Ovary (tissue), 9 donors: Measurements from ENCODE around the gene MAPK13. TPM values are rescaled to one million over a fixed set of nuclear protein-coding genes. Genes with fewer than 3 reads are reported as not detected.

Source experiments
- DNase-seq, 5 donors: peaks; one replicate each; pipeline ENCODE4 v3.0.0-alpha.2; 2019 to 2020
- H3K27ac ChIP-seq, 2 donors: fragments of 200-600 bp; one replicate each; pipeline versions ENCODE4 v1.5.1 to v1.8.0; 2019 to 2022
- H3K27me3 ChIP-seq: fragments of 200-600 bp; one replicate; pipeline ENCODE4 v1.8.0; 2022
- H3K36me3 ChIP-seq: fragments of 200-600 bp; sonication (generic); one replicate; pipeline ENCODE4 v1.5.1; 2019
- H3K4me1 ChIP-seq: one replicate; pipeline ENCODE4 v1.8.1; 2013; ENCODE audit warnings: mild to moderate bottlenecking, moderate library complexity; ENCODE audit not compliant: insufficient read depth
- H3K4me3 ChIP-seq: fragments of 200-600 bp; sonication (generic); one replicate; pipeline ENCODE4 v1.5.1; 2017
- H3K9me3 ChIP-seq, 2 donors: fragments of 200-600 bp in 1 of 2; sonication (generic) in 1 of 2; one replicate each; pipeline versions ENCODE4 v1.5.1 to v1.8.1; 2013 to 2019; ENCODE audit warnings: mild to moderate bottlenecking in 1 of 2, moderate library complexity in 1 of 2
- EP300 ChIP-seq: sonication (generic); formaldehyde crosslinking; IDR thresholded peaks from one replicate; pipeline ENCODE4 v1.6.1; 2017; ENCODE audit warnings: antibody characterized with exemption
- POLR2A ChIP-seq: fragments of 450-650 bp; IDR thresholded peaks from one replicate; pipeline ENCODE4 v1.6.1; 2017; ENCODE audit warnings: antibody characterized with exemption, mild to moderate bottlenecking, moderate library complexity
- WGBS, 3 donors: extraction: QIAGEN DNeasy Blood & Tissue Kit in 1 of 3; methylation state at CpG; one replicate each; pipeline versions ENCODE4 v1.1.5 to v1.1.7; 2013 to 2017; 5-methylcytosine and 5-hydroxymethylcytosine counted together
- intact Hi-C, 4 donors: fragments of 100-400 bp; cut with DNase I; formaldehyde crosslinking; loops; one replicate each; pipeline versions ENCODE4 v1.11.0 to v1.15.1; 2022 to 2023
- polyA plus RNA-seq, 2 donors: library from polyadenylated mRNA; stranded (reverse); fragments of 200-250 nt in 1 of 2; fragments of 350-450 nt in 1 of 2; fragmentation: Illumina TruSeq in 1 of 2; extraction: RNeasy Lipid Tissue Mini Kit (QIAGEN cat#74804) in 1 of 2; gene quantifications; one replicate each; pipeline ENCODE4 v1.2.3, GENCODE V29; 2013 to 2014
- total RNA-seq, 7 donors: library from RNA; depleted of rRNA in 2 of 7; stranded (reverse); fragments of >200 nt in 2 of 7; fragmentation: NEBNext Ultra II Directional in 3 of 7; extraction: Animal tissue kit (Norgen Biotek cat#: 25700) in 3 of 7; gene quantifications; one replicate each; pipeline versions ENCODE4 v1.1.0 to v1.2.4, GENCODE V29; 2016 to 2023
- TF ChIP-seq, protein P1 (sequence below), 3 donors: fragments of 450-650 bp in 2 of 3; fragments of 200-600 bp in 1 of 3; IDR thresholded peaks; one replicate each; pipeline versions ENCODE4 v1.5.1 to v1.8.0; 2016 to 2022; ENCODE audit warnings: antibody characterized with exemption in 3 of 3, mild to moderate bottlenecking in 1 of 3
- donor health status: DM: no; HTN: no; CAD: no; lungs with moderate emphysema.
- donor health status: DM: no; HTN: no; CAD: no.
- donor health status: Bipolar disorder and iron deficiency.
- donor health status: DM: yes; HTN: yes; CAD: no.
- donor health status: DM: no; HTN: no; CAD: no.
- donor health status: DM: yes; HTN: yes; CAD: no.

Gene MAPK13
- total and polyA plus RNA-seq, 9 donors: 3.3 to 15.6 (median 6.2) TPM

DNA sequence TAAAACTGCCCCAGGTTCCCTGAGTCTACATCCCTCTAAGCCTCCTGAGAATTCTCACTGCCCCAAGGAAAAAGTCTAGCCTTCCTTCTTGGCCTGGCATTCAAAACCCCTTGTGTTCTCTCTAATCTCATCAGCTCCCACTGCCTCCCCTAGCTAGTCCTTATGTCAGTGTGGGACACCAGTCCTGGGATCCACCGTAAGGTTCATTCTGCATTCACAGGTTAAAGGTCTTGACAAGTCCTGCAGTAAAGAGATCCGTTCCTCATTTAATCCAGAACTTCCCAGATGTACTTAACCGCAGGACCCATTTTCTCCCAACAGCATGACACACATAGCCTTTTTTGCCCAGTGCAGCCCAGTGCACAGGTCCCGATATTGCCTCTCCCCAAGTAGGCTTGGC lies 11.6 kb downstream of the MAPK13 start:
- TF ChIP-seq EP300 (no peak), POLR2A (no peak)
- TF ChIP-seq, protein P1, sequence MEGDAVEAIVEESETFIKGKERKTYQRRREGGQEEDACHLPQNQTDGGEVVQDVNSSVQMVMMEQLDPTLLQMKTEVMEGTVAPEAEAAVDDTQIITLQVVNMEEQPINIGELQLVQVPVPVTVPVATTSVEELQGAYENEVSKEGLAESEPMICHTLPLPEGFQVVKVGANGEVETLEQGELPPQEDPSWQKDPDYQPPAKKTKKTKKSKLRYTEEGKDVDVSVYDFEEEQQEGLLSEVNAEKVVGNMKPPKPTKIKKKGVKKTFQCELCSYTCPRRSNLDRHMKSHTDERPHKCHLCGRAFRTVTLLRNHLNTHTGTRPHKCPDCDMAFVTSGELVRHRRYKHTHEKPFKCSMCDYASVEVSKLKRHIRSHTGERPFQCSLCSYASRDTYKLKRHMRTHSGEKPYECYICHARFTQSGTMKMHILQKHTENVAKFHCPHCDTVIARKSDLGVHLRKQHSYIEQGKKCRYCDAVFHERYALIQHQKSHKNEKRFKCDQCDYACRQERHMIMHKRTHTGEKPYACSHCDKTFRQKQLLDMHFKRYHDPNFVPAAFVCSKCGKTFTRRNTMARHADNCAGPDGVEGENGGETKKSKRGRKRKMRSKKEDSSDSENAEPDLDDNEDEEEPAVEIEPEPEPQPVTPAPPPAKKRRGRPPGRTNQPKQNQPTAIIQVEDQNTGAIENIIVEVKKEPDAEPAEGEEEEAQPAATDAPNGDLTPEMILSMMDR (IDR thresholded peaks at IDR 0.05): no peak
- WGBS, 3 donors: 96 to 98% (median 97%) methylated on average over 4 of the region's 4 CpGs
- DNase-seq: no peak
- no peak overlapping the region for H3K4me3 ChIP-seq
- H3K27me3 ChIP-seq: no peaks in the 10 kb centered on the region
- intact Hi-C loops: no loop called here
- no peaks in the 10 kb centered on the region for H3K36me3 ChIP-seq
- no peaks in the 10 kb centered on the region for H3K4me1 ChIP-seq
- H3K9me3 ChIP-seq: no peaks in the 10 kb centered on the region
- no peak overlapping the region for H3K27ac ChIP-seq

DNA sequence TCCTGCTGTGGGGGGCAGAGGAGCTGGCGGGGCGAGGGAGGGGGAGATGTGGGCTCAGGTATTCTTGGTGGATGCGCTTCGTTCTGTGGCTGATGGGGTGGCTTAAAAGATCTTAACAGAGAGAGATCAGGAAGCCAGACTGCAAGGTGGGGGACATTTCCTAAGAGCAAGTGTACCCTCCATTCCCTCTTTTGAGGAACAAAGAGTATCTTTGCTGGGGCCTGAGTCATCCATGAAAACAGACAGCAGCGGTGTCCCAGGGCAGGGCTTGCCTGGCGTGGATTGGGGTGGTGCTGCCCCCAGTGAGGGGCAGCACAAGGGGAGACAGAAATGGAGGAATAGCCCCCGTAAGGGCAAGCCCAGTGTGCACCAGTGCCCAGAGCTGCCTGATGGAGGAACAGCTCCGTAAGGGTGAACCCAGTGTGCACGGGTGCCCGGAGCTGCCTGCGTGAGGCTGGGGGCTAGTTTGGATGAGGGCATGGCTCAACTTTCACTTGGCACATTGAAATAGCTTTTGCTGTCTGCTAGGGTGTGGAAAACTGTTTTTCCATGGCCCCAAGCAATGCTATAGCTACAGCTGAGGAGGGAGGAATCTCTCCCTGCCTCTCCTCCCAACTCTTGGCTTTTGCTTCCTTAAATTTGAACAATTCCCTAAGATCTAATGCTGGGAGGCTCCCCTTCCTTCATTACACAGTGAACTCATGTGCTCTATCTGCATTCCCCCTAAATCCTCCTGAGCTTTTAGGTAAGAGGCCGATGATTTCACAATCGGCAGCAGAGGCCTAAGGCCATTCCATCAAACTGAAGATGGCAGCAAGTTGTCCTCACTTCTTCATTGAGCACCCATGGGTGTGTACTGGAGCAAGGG lies 12.9 kb downstream of the MAPK13 start:
- Histone ChIP-seq H3K9me3 (no peaks in the 10 kb centered on the region), H3K4me1 (no peaks in the 10 kb centered on the region), H3K4me3 (no peak overlapping the region), H3K27ac (no peak overlapping the region), H3K27me3 (no peaks in the 10 kb centered on the region), H3K36me3 (no peaks in the 10 kb centered on the region)
- TF ChIP-seq, protein P1 (IDR thresholded peaks at IDR 0.05): no peak
- no peak for TF ChIP-seq EP300
- TF ChIP-seq POLR2A: no peak
- intact Hi-C loops: no loop called here
- WGBS, 3 donors: 92 to 96% (median 94%) methylated on average over 13 of the region's 13 CpGs
- DNase-seq: no peak

DNA sequence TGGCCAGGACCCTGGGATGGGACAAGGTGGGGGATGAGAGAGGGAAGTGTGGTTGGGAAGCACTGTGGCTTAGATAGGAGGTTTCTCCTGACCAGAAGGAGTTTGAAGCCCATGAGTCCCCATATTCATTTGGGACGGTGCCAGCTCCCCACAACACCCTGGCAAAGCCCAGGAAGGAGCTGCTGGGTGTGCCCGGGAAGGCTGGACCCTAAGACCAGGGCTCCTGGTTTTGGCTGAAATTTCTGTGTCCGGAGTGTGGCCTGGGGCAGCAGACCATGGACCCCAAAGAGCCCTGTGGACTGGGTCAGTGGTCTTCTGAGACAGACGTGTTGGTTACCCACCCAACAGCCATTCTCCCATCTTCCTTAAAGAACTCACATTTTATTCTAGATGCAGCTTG lies 15.2 kb downstream of the MAPK13 start:
- 82 to 94% (median 82%) methylated on average over 4 of the region's 4 CpGs for WGBS, 3 donors
- H3K4me3 ChIP-seq: no peak overlapping the region
- intact Hi-C loops: no loop called here
- TF ChIP-seq EP300: no peak
- TF ChIP-seq, protein P1 (IDR thresholded peaks at IDR 0.05): no peak
- TF ChIP-seq POLR2A: no peak
- H3K4me1 ChIP-seq: no peaks in the 10 kb centered on the region
- H3K27ac ChIP-seq: no peak overlapping the region
- H3K36me3 ChIP-seq: no peaks in the 10 kb centered on the region
- H3K9me3 ChIP-seq: no peaks in the 10 kb centered on the region
- DNase-seq: no peak
- H3K27me3 ChIP-seq: no peaks in the 10 kb centered on the region

DNA sequence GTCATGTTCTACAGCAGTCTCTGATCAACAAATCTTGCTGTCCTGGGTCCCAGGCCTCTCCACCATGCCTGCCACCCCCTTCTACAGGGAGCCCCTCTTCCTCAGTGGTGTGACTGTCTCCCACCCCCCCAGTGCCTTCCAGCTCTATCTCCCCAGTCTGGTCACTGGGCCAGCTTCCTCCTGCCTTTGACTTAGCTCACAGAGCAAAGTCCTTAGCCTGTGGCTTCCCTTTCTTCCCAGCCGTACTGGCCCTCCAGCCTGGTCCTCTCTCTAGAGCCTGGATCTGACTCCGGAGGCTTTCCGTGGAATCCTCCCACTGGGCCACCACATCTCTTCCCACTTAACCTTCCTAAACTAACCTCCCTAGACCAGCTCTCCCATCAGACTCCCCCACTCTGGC lies 17.0 kb downstream of the MAPK13 start:
- Histone ChIP-seq H3K36me3 (no peaks in the 10 kb centered on the region), H3K27ac (no peak overlapping the region), H3K9me3 (no peaks in the 10 kb centered on the region), H3K27me3 (no peaks in the 10 kb centered on the region), H3K4me1 (no peaks in the 10 kb centered on the region), H3K4me3 (no peak overlapping the region)
- no peak for DNase-seq
- intact Hi-C loops: no loop called here
- TF ChIP-seq, protein P1 (IDR thresholded peaks at IDR 0.05): no peak
- TF ChIP-seq EP300 (no peak), POLR2A (no peak)
- 88 to 91% (median 90%) methylated on average over 3 of the region's 3 CpGs for WGBS, 3 donors
